HEK293T (cell line): ENCODE measurements around the gene PKD1L1.

ENCODE experiments used
- CTCF ChIA-PET: fragments of 350-600 bp; formaldehyde crosslinking; extraction: SDS; loops from one replicate; lab custom pipeline; 2021; ENCODE audit warnings: antibody characterized with exemption, inconsistent platforms; lab: Yijun Ruan, JAX
- POLR2A ChIA-PET: fragments of 350-600 bp; formaldehyde crosslinking; extraction: SDS; loops from one replicate; lab custom pipeline; 2020; ENCODE audit warnings: antibody characterized with exemption, inconsistent platforms; lab: Yijun Ruan, JAX
- DNase-seq: peaks from one replicate; pipeline ENCODE4 v3.0.0; 2012; ENCODE audit warnings: mixed read lengths; ENCODE audit errors: extremely low spot score
- ARNT ChIP-seq: fragments of 450-650 bp; IDR thresholded peaks from 2 replicates; pipeline ENCODE4 v1.6.1; 2017; ENCODE audit warnings: mild to moderate bottlenecking
- BHLHE40 ChIP-seq: fragments of 450-650 bp; IDR thresholded peaks from 2 replicates; pipeline ENCODE4 v1.6.1; 2016; ENCODE audit warnings: mild to moderate bottlenecking, moderate library complexity, borderline replicate concordance
- CTBP1 ChIP-seq: fragments of 450-650 bp; IDR thresholded peaks from 2 replicates; pipeline ENCODE4 v1.6.1; 2016; ENCODE audit warnings: borderline replicate concordance
- ELF4 ChIP-seq: fragments of 450-650 bp; IDR thresholded peaks from 2 replicates; pipeline ENCODE4 v1.6.1; 2017; ENCODE audit warnings: antibody characterized with exemption
- FOXA1 ChIP-seq: fragments of 450-650 bp; IDR thresholded peaks from 2 replicates; pipeline ENCODE4 v1.6.1; 2016; ENCODE audit warnings: mild to moderate bottlenecking
- FOXK2 ChIP-seq: fragments of 450-650 bp; IDR thresholded peaks from 2 replicates; pipeline ENCODE4 v1.6.1; 2016; ENCODE audit warnings: mild to moderate bottlenecking
- FOXM1 ChIP-seq: fragments of 450-650 bp; IDR thresholded peaks from 2 replicates; pipeline ENCODE4 v1.6.1; 2017; ENCODE audit warnings: mild to moderate bottlenecking, borderline replicate concordance
- HDGF ChIP-seq: fragments of 450-650 bp; IDR thresholded peaks from 2 replicates; pipeline ENCODE4 v1.6.1; 2017; ENCODE audit warnings: antibody characterized with exemption, borderline replicate concordance
- L3MBTL2 ChIP-seq: fragments of 450-650 bp; conservative IDR thresholded peaks from 2 replicates; pipeline ENCODE4 v1.6.1; 2016; ENCODE audit warnings: mild to moderate bottlenecking
- LEF1 ChIP-seq: fragments of 450-650 bp; IDR thresholded peaks from 2 replicates; pipeline ENCODE4 v1.6.1; 2017; ENCODE audit warnings: mild to moderate bottlenecking, borderline replicate concordance
- NFRKB ChIP-seq: fragments of 450-650 bp; IDR thresholded peaks from 2 replicates; pipeline ENCODE4 v1.6.1; 2016; ENCODE audit warnings: mild to moderate bottlenecking, moderate library complexity
- SP1 ChIP-seq: fragments of 450-650 bp; IDR thresholded peaks from 2 replicates; pipeline ENCODE4 v1.6.1; 2017
- SUZ12 ChIP-seq: fragments of 450-650 bp; IDR thresholded peaks from 2 replicates; pipeline ENCODE4 v1.6.1; 2016; ENCODE audit warnings: mild to moderate bottlenecking
- TARDBP ChIP-seq: fragments of 450-650 bp; IDR thresholded peaks from 2 replicates; pipeline ENCODE4 v1.6.1; 2016
- ZNF384 ChIP-seq: fragments of 450-650 bp; IDR thresholded peaks from 2 replicates; pipeline ENCODE4 v1.6.1; 2016
- TF ChIP-seq, protein P1 (sequence below): fragments of 450-650 bp; IDR thresholded peaks from 2 replicates; pipeline ENCODE4 v1.6.1; 2016

PKD1L1 gene

DNA sequence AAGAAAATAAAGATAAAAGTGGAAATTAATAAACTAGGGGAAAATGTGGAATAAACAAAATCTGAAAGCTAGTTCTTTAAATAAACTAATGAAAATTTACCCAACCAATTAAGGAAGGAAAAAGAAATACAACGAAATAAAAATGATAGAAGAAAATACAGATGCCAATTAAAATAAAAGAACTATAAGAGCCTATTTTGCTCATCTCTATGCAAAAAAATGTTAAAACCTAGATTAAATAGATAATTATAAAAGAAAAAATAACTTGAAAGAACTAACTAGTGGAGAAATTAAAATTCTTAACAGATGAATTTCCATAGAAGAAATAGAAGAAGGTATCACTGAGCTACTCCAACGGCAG is 32.7 kb downstream of the PKD1L1 start:
- no peak for DNase-seq
- TF ChIP-seq LEF1: no peak
- no peak for TF ChIP-seq HDGF
- no peak for TF ChIP-seq SP1
- TF ChIP-seq L3MBTL2: no peak
- no peak for TF ChIP-seq ELF4
- no peak for TF ChIP-seq CTBP1
- TF ChIP-seq FOXK2: no peak
- no peak for TF ChIP-seq ARNT
- no peak for TF ChIP-seq NFRKB
- TF ChIP-seq TARDBP: no peak
- no peak for TF ChIP-seq FOXM1
- no peak for TF ChIP-seq SUZ12
- TF ChIP-seq, protein P1, sequence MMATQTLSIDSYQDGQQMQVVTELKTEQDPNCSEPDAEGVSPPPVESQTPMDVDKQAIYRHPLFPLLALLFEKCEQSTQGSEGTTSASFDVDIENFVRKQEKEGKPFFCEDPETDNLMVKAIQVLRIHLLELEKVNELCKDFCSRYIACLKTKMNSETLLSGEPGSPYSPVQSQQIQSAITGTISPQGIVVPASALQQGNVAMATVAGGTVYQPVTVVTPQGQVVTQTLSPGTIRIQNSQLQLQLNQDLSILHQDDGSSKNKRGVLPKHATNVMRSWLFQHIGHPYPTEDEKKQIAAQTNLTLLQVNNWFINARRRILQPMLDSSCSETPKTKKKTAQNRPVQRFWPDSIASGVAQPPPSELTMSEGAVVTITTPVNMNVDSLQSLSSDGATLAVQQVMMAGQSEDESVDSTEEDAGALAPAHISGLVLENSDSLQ: no peak
- TF ChIP-seq BHLHE40: no peak
- TF ChIP-seq ZNF384: no peak
- TF ChIP-seq FOXA1: no peak
- POLR2A ChIA-PET: no interaction called here
- CTCF ChIA-PET: no interaction called here

DNA sequence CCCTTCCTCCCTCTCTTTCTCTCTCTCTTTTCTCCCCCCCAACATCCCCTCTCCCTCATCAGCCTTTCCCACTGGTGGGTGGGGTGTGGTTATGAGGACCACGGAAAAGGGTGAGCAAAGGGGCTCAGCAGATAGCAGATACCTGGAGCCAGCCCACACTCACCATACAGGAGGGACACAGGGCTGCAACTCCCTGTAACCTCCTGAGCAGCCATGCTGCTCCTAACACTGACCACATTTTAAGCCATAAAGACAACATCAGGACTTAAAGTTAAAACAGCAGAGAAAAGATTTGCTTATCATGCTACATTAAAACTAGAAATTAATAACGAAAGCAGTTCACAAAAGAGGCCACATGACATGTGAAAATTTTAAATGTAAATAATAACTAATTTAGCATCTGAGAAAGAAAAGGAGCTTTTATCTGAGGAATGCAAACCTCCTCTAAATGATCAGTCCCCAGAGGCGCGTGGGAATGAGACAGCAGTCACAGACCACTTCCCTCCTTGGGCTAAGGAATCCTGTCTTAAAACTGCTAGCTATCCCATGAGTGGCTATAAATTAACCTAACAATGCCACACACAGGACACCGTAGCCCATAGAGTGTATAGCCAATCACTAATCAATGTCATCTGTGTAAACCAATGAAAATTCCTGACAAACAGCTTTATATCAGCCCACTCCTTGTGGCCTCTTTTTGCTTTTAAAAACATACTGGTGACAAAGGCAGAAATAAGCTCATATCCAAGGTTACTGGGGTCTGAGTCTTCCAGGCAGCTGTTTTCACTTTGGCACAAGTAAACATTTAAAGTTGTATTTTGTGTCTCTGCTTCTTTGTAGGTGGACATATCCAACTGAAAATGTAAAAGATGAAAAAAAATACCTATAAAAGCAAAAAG is 33.3 kb downstream of the PKD1L1 start:
- DNase-seq: no peak
- ChIA-PET CTCF (no interaction called here), POLR2A (no interaction called here)
- TF ChIP-seq HDGF (no peak), ARNT (no peak), CTBP1 (no peak), SP1 (no peak), ELF4 (no peak), ZNF384 (no peak), SUZ12 (no peak), BHLHE40 (no peak), FOXM1 (no peak), NFRKB (no peak), TARDBP (no peak), LEF1 (no peak)
- TF ChIP-seq, protein P1: no peak

DNA sequence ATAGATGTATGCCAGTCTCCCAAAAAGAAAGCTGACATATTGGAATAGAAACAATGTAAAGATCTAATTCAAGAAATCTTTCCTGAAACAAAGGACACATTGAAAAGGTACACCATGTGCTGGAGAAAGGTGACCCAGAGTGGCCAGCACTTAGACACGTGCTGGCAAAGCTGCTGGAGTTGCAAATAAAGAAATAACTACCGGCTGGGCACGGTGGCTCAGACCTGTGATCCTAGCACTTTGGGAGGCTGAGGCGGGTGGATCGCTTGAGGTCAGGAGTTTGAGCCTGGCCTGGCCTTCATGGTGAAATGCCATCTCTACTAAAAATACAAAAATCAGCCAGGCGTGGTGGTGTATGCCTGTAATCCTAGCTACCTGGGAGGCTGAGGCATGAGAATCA is 35.9 kb downstream of the PKD1L1 start:
- TF ChIP-seq ARNT (no peak), L3MBTL2 (no peak), SP1 (no peak), ZNF384 (no peak), NFRKB (no peak), TARDBP (no peak), BHLHE40 (no peak), HDGF (no peak), FOXA1 (no peak), ELF4 (no peak), LEF1 (no peak), CTBP1 (no peak), FOXK2 (no peak), FOXM1 (no peak), SUZ12 (no peak)
- TF ChIP-seq, protein P1: no peak
- no peak for DNase-seq
- POLR2A ChIA-PET: no interaction called here
- CTCF ChIA-PET: no interaction called here

DNA sequence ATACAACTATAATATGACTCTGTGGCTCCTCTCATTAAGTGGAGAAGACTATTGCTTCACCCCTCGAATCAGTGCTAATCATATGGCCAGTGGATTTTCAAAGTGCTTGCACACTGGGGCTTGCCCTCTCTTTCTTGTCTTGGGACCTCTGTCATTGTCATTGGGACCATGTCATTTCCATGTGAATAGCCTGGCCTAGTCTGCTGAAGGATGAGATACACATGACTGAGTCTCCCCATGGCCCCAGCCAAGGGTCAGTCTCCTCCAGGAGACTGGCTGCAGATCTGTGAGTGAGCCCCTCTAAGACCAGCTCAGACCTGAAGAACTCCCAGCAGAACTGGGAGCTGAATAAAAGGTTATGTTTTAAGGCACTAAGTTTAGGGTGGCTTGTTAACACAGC is 39.5 kb downstream of the PKD1L1 start:
- POLR2A ChIA-PET: no interaction called here

More for the DNA sequence above, 39.5 kb downstream of the PKD1L1 start:
- CTCF ChIA-PET: no interaction called here
- DNase-seq: no peak
- TF ChIP-seq LEF1: no peak
- TF ChIP-seq SUZ12: no peak
- TF ChIP-seq NFRKB: no peak
- TF ChIP-seq ELF4: no peak
- TF ChIP-seq FOXA1: no peak
- TF ChIP-seq, protein P1: no peak
- no peak for TF ChIP-seq ARNT
- no peak for TF ChIP-seq TARDBP
- TF ChIP-seq CTBP1: no peak
- TF ChIP-seq HDGF: no peak
- no peak for TF ChIP-seq BHLHE40
- TF ChIP-seq ZNF384: no peak
